NCI-H1105 (cell line): Measurements from ENCODE around the gene NEGR1.
"Not testable (repeated sequence)": the region's sequence is repeated elsewhere in the genome, so short reads cannot be mapped to it uniquely, and the experiment has no call there.

ENCODE experiments used
- DNase-seq: peaks from one replicate; lab custom pipeline; 2025; lab: John Stamatoyannopoulos, UW

NEGR1 gene

DNA sequence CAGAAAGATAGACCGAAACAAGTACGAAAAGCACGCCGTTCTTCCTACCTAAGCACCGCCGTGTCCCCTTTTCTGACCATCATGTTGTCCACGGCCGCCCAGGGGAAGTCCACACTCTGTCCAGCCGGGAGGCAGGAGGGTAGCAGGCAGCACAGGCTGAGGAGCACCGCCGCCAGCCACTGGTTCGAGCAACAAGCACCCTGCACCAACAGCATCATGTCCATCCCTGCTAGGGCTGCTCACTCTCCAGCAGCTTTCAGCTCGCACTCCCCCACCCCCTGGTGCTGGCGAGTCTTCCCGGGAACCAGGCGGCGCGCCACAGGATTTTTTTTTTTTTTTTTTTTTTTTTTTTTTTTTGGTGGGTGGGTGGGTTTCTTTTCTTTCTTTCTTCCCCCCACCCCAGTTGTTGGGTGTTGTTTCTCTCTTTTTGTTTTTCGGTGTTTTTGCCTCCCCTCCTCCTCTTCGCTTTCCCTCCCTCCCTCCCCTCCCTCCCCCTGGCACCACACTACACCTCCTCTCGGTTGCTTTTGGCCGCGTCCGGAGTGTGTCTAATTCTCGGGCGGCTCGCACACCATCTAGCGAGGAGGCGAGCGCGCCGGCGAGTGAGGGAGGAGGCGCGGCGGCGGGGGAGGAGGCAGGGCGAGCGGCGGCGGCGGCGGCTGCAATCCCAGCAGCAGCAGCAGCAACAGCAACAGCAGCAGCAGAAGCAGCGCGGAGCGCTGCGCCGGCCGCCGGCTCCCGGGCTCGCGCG lies at the start of gene NEGR1:
Gene NEGR1 (minus strand): TSS at position 269 of the 751 bp plus-strand sequence.
- peak; percentile 92 for DNase-seq

DNA sequence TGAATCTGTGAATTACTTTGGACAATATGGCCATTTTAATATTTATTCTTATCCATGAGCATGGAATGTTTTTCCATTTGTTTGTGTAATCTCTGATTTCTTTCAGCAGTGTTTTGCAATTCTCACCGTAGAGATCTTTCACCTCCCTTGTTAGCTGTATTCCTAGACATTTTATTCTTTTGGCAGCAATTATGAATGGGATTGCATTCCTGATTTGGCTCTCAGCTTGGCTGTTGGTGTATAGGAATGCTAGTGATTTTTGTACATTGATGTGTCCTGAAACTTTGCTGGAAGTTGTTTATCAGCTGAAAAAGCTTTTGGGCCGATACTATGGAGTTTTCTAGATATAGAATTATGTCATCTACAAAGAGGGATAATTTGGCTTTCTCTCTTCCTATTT lies 44.2 kb upstream of the NEGR1 start:
- no peak for DNase-seq

DNA sequence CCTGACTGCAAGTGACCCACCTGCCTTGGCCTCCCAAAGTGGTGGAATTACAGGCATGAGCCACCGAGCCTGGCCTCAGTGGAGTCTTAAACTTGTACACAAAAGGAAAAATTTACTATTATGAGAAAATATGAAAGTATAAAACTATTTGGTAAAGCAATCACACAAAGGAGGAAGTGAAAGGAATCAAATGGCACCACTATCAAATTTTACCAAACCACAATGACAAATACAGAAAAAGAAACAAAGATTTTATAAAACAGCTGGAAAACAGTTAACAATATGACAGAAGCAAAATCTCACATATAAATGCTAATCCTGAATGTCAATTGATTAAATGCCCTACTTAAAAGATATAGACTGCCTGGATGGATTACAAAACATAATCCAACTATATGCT lies 42.1 kb upstream of the NEGR1 start:
- DNase-seq = no peak

DNA sequence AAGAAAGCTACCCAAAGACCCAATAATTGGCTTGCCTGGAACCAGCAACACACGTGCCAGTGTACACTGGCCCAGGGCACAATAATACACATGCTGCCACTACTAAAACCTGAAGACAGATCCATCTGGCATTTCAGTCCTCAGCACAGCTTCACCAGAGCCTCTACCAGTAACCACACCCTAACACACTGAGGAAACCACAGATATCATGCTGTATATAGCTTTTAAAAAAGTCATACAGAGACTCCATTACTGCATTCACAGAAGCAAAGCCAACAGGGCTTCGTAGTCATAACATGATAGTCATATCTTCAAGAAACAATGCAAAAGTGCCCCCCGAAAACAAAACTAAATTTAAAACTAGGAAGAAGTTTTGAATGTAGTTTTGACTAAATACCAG lies 40.6 kb upstream of the NEGR1 start:
- no peak for DNase-seq

DNA sequence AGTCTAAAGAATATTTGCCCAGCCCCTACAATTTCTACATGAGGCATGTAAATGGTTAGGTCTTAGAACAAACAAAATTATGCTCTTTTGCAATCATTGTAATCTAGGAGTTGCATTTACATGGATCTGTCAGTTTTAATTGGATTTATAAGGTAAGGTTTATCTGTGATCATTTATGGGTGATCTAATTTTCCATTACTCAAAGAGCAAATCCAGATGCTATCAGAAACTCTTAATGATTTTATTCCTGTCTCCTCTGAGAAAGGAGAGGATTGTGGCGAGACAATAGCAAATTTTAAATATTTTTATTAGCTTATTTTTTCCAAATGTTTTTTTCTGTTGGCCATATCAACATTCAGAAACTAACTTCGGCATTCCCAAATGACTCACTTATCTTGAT lies 14.2 kb upstream of the NEGR1 start:
- no peak for DNase-seq

DNA sequence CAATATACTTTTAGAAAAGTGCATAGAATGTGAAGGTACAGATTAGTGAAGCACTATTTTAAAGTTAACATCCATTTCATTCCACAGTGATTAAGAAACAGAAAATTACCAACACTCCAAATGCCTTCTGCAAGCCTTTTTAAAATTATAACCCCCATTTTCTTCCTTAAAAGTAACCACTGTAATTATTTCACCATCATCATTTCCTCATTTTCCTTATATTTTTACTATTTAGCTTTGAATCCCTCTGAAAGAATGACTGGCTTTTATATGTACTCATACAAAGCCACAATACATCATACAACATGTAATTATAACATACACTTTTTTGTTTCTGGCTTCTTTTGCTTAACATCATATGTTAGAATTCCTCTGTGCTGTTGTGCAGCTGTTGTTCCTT lies 6.5 kb upstream of the NEGR1 start:
- no peak for DNase-seq

DNA sequence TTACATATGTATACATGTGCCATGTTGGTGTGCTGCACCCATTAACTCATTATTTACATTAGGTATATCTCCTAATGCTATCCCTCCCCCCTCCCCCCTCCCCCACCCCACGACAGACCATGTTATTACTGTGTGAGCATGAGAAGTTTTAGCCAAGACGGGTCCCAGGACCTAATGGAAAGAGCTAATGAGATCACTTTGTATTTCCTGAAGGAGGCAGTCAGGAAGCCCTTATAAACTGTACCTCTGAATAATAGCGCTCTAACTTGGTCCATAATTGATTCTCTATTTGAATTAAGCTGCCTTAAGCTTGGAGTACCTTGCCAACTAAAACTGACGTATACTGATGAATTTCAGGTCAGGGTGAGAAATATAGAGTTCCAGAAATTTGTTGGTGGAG lies 4.1 kb upstream of the NEGR1 start:
- no peak for DNase-seq

DNA sequence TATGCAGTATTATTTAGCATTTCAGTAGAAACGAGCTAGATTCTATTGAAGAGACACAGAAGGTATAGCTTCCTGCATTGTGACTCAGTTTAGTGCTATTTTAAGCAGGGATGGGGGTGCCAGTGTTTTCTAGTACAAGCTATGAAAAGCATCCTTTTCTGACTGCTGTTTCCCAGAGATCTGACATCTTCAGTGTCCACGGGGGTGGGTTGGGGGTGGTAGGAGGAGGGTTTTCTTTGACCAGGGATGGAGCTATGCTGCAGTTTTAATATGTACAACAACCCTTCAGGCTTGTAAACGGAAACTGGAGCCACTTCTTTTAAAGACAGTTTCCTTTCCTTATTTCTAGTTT lies 2.7 kb upstream of the NEGR1 start:
- no peak for DNase-seq

DNA sequence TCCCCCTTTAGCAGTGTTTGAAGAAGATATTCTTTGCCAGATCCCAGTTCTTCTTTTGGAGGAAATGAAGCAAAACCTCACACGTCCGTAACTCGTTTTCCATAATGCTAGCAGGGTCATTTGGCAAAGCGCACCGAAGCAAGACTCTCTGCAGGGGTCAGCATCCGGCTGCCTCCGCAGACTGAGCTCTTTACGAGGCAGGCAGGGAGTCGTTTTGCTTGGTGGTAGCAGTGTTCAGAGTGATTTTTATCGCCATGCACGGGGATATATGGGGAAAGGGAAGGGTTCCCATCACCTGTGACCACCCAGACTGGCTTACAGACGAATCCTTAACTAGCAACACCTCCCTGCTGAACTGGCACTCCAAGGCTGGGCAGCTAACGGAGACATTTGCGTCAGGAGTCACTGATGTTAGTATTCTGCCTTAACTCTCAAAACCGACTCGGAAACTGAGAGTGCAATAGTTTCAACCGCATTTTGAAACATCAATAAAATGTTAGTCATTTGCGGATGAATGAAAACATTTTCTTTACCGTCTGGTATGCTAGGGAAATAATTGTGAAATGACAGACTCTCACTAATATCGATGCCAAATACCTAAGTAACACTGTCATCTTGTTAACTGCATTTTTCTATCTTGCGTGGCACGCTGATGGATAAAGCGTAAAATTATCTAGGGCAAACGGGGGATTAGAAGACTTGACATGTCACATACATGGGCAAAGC lies 2.2 kb upstream of the NEGR1 start:
- peak; percentile 58 for DNase-seq

DNA sequence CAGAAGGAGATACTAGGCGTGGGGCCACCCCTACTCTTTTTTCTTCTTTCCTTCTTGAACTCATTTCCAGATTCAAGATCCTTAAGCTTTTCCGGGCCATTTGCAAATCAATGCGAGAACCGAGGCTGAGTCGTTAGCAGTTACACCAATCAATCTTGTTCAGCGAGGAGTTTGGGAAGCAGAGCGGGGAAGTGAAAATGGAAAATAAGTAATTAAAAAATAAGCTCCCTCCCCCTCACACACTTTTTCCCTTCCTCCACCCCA lies 1.7 kb upstream of the NEGR1 start:
- DNase-seq = no peak

DNA sequence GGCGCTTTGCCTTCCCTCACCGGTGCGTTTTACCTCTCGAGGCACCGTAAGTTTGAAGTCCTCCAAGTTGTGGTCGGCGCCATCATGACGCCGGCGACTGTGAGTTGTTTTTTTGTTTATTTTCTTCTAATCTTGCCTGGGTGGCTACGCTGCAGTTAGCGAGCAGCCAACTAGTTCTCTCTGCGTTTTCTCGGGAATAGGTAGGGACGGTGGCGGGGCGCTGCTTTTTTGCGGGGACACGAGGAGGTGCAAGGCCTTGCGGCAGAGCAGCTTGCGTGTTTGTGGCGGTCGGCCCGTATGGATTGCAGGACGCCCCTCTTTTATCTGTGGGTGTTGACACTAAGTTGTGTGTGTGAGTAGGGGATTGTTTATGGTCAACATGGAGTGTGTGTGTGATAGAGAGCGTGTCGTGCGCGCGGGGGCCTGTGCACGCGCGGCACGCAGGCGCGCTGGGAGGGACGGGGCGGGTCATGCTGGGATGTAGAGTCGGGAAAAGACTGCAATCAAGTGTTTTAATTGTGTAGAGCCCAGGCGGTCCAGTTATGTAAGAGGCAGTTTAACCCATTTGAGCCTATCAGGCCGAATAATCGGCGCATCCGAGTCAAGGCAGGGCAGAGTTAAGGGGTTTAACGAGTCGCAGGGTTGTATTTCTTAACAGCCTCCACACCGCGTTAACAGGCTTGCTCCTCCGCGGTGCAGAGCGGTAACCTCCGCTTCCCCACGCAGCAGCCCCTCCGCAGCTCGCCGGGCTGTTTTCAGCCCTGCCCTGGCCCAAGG lies 1.2 kb upstream of the NEGR1 start:
- DNase-seq = peak; percentile 72

DNA sequence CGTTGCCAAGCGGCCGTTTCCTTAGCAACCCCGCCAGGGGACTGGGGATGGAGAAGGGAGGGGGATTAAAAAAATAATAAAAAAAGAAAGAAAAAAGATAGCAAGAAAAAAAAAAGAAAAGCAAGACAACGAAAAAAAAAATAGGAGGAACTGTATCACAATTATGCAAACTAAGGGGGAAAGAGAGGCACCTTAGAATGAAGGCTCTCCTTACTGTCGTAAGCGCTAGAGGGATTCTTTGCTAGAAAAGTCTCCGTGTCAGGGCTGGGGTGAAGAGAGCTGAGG lies 625 bp upstream of the NEGR1 start:
- peak; percentile 79 for DNase-seq

DNA sequence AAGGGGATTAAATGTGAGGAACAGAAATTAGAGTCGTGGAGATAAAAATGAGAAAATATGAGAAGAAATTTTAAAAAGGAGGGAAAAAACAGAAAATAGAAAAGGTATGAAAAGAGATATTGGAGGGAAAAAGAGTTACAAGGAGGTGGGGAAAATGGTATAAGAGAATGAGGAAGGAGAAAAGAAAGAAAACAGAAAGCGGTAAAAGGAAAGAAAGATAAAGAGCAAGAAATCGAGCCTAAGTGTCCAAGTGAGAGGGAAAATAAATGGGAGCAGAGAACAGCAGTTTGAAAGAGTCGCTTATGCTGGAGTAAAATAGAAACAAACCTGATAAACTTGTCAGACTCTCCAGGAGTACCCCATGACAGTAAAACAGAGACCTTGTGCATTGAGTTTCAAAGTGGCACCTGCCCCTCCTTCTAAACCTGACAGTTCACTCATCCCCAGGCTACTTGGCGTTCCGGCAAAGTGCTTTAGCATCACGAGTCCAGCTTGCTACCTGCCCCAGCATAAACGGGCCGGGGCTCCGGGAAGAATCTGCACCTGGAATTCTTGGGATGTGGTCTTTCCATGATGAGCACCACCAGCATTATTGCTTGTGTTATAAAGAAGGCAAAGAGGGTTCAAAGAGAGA lies 585 bp downstream of the NEGR1 start:
- DNase-seq = peak; percentile 11

DNA sequence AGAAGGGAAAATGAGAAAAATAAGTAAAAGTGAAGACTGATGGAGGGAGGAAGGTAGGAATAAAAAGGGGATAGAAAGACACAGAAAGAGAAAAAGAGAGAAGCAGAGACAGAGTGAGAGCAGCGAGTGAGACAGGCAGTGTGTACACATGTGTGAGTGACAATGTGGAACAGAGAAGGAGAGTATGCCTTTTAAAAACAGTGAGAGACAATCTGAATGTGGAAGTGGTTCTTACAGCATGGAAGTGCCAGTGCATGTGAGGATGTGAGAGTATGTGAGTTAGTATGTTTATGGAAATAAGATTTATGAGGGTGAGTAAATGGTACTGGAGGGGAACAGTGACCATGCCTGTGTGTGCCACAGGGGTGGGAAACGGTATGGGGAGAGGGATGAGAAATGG lies 1.2 kb downstream of the NEGR1 start:
- DNase-seq = no peak

DNA sequence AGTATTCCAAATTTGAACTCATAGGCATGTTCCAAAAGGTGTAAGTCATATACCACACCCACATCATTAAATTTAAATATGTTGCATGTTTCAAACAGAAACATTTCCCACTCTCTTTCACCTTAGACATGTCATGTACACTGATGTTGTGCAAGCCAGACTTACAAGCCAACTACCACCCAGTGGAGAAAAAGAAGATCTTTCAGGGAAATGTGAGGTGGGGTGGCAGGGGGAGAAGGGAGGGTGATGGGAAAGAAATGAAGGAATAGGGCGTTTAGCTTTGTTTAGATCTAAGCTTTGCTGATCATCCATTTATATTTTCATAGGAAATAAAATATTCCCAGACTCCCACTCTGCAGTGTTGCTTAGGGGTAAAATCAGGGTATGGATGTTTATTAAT lies 1.6 kb downstream of the NEGR1 start:
- no peak for DNase-seq

DNA sequence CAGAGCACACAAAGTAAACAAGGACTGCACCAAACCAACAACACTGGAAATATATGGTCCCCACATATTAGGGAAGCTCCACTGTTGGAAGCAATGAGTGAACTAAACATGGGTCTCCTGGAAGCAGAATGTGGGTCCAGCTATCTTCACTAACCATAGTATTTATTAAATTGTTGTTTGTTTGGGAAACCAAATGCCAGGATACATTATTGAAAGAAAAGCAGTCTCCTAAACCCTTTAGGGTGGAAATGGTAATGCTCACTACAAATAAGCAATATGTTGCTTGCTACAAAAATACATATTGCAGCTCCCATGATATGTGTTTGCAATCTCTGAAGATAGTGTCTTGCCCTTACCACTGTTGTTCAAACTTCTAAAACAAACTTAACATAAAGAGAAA lies 2.2 kb downstream of the NEGR1 start:
- DNase-seq = no peak

DNA sequence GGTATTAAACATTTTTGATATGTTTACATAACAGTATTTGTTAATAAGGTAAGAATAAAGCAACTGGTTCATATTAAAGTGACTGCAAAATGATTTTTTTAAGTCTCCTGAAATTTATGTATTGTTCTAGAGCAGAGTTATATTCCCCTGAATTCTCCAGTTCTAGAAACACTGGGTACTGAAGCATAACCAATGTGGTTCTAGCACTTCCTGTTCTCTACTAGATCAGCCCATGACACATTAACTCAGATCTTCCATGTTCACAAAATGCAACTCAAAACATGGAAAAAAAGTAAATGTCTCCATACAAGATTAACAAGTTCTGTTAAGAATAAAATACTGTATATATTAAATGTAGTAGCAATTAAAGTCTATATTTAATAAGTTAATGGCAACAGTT lies 3.9 kb downstream of the NEGR1 start:
- DNase-seq = no peak

DNA sequence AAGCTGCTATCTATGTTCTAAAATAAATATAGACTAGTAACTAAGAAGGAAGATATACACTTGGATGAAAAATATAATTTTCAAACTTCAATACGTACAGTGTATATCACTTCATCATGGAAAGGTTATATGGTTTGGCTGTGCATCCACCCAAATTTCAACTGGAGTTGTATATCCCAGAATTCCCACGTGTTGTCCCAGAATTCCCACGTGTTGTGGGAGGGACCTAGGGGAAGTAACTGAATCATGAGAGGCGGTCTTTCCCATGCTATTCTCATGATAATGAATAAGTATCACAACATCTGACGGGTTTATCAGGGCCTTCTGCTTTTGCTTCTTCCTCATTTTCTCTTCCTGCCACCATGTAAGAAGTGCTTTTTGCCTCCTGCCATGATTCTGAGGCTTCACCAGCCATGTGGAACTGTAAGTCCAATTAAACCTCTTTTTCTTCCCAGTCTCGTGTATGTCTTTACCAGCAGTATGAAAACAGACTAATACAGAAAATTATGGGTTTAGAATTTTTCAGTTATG lies 10.7 kb downstream of the NEGR1 start:
- DNase-seq = no peak

DNA sequence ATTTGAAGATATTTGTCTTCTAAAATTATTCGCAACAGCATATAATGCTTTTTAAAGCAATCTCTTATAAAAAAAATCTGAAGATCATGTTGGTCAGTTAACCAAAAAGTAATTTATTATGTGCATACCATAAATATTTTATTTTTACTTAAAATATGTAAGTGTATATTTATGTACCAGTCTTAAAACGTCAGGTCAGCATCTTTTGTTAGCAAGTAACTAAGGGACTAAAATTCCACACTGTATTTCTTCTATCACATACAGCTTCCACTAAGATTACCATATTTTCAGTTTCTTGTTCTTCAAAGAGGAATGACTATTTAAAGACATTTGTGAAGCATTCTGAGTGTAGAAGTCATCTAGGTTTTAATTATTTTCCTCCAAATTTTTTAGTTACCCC lies 19.6 kb downstream of the NEGR1 start:
- DNase-seq = no peak

DNA sequence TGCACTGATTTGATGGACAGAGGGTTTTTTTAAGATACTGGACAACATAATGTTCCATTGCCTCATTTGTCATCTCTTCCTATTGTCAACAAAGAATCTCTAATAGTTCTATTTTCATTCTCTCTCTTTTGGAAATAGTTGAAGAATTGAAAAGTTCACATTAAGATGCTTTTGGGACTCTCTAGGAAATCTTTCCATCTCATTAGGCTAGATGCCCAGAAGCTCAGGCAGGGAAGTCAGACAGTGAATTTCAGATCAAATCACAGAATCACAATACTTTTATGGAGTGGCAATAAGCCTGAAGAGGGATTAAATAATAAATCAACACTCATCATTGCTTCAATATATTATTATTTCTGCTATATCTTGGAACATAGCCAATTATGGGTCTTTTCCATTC lies 29.2 kb downstream of the NEGR1 start:
- DNase-seq = no peak

DNA sequence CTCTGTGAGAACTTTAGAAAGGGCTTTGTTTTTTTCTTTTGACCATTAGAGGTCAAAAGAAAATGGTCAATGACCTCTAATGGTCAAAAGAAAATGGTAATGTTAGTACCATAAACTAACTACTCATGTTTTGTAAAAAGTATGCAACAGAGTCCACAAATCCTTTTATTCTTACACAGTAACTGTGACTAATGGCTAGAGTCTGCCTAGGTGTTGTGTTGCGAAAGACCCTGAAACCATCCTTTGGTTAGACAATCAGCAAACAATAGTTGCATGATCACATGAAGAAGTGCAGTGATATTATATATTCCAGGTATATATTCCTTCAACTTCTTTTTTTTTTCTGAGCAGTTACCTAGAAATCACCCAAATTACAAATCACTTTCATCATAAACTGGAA lies 40.9 kb downstream of the NEGR1 start:
- no peak for DNase-seq

DNA sequence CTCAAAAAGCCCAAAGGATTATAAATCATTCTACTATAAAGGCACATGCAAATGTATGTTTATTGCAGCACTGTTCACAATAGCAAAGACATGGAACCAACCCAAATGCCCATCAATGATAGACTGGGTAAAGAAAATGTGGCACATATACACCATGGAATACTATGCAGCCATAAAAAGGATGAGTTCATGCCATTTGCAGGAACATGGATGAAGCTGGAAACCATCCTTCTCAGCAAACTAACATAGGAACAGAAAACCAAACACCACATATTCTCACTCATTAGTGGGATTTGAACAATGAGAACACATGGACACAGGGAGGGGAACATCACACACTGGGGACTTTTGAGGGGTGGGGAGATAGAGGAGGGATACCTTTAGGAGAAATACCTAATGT lies 46.4 kb downstream of the NEGR1 start:
- not testable (repeated sequence) for DNase-seq

DNA sequence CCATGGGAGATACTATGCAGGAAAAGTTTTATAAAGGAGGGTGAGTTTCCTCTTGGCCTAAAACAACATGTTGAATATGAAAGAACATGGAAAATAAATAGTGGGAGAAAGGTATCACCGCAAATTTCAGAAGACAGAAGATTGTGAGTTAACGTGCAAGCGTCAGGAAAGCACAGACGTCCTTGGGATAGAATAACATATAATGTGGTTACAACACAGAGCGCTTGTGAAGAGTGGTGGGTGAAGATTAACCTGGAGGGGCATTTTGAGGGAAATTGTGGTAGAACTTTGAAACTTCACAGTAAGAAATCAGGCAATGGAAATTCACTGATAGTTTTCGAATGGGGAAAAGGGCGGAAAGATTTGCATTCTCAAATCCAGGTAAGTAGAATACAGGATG lies 47.3 kb downstream of the NEGR1 start:
- no peak for DNase-seq
